HepG2 (cell line): ENCODE measurements around the gene PNPLA2. TPM values are rescaled to one million over a fixed set of nuclear protein-coding genes. Genes with fewer than 3 reads are reported as not detected.

Source experiments
- KMT2A ChIP-seq: sonication (generic); formaldehyde crosslinking; IDR thresholded peaks from 2 replicates; pipeline ENCODE4 v1.4.0; 2020; ENCODE audit warnings: missing genetic modification reagents
- NONO ChIP-seq, 2 experiments: fragments of 450-650 bp in 1 of 2; sonication (generic) in 1 of 2; formaldehyde crosslinking in 1 of 2; IDR thresholded peaks in 1 of 2; conservative IDR thresholded peaks in 1 of 2; 2 replicates each; pipeline versions ENCODE4 v1.6.1 to v1.8.0; 2017 to 2022; ENCODE audit warnings: mild to moderate bottlenecking in 1 of 2, missing genetic modification reagents in 1 of 2, moderate library complexity in 1 of 2
- PAX8 ChIP-seq: sonication (generic); formaldehyde crosslinking; IDR thresholded peaks from 2 replicates; pipeline ENCODE4 v1.8.0; 2022; ENCODE audit warnings: mild to moderate bottlenecking, missing genetic modification reagents, borderline replicate concordance
- POLR2AphosphoS5 ChIP-seq: IDR thresholded peaks from 2 replicates; pipeline ENCODE4 v1.6.1; 2012; ENCODE audit warnings: low read depth, low read length
- SIX4 ChIP-seq: sonication (generic); formaldehyde crosslinking; IDR thresholded peaks from 2 replicates; pipeline ENCODE4 v1.4.0; 2020; ENCODE audit warnings: missing genetic modification reagents
- THAP11 ChIP-seq: IDR thresholded peaks from 2 replicates; pipeline ENCODE4 v1.6.1; 2016; ENCODE audit warnings: missing biosample characterization, missing genetic modification reagents
- UBTF ChIP-seq: sonication (generic); formaldehyde crosslinking; IDR thresholded peaks from 2 replicates; pipeline ENCODE4 v1.4.0; 2020; ENCODE audit warnings: mild to moderate bottlenecking, missing genetic modification reagents
- ZBTB14 ChIP-seq: sonication (generic); formaldehyde crosslinking; IDR thresholded peaks from 2 replicates; pipeline ENCODE4 v1.4.0; 2020; ENCODE audit warnings: missing genetic modification reagents
- ZFP36L1 ChIP-seq: sonication (generic); formaldehyde crosslinking; IDR thresholded peaks from 2 replicates; pipeline ENCODE4 v1.8.0; 2022; ENCODE audit warnings: mild to moderate bottlenecking, missing genetic modification reagents, moderate library complexity
- ZFP91 ChIP-seq: sonication (generic); formaldehyde crosslinking; IDR thresholded peaks from 2 replicates; pipeline ENCODE4 v1.9.0; 2022; ENCODE audit warnings: missing genetic modification reagents, mild to moderate bottlenecking, borderline replicate concordance
- ZNF180 ChIP-seq: sonication (generic); formaldehyde crosslinking; IDR thresholded peaks from 2 replicates; pipeline ENCODE4 v1.4.0; 2020; ENCODE audit warnings: low read depth, missing genetic modification reagents, borderline replicate concordance
- ZNF343 ChIP-seq: sonication (generic); formaldehyde crosslinking; IDR thresholded peaks from 2 replicates; pipeline ENCODE4 v1.4.0; 2020; ENCODE audit warnings: mild to moderate bottlenecking, missing genetic modification reagents
- ZNF572 ChIP-seq: sonication (generic); formaldehyde crosslinking; IDR thresholded peaks from 2 replicates; pipeline ENCODE4 v1.5.1; 2020; ENCODE audit warnings: mild to moderate bottlenecking, missing genetic modification reagents
- ZSCAN22 ChIP-seq: sonication (generic); formaldehyde crosslinking; IDR thresholded peaks from 2 replicates; pipeline ENCODE4 v1.4.0; 2020; ENCODE audit warnings: mild to moderate bottlenecking, missing genetic modification reagents
- polyA plus RNA-seq, 8 experiments: library from polyadenylated mRNA; depleted of rRNA in 3 of 8; stranded (reverse) in 7 of 8; unstranded in 1 of 8; fragments of >200 nt; fragmentation: Illumina TruSeq in 4 of 8; extraction: Trizol in 4 of 8; gene quantifications; 2 replicates each; pipeline versions ENCODE4 v1.2.1 to v1.2.3, GENCODE V29; 2011 to 2016; ENCODE audit warnings: low read depth in 4 of 8, missing spikeins in 1 of 8, mixed read lengths in 1 of 8; ENCODE audit not compliant: insufficient read depth in 1 of 8
- total RNA-seq, 5 experiments: library from RNA; depleted of rRNA; stranded (reverse); fragments of >200 nt; fragmentation: Illumina TruSeq; extraction: Trizol; gene quantifications; 2 replicates each; pipeline ENCODE4 v1.2.3, GENCODE V29; 2016; ENCODE audit warnings: low read depth in 1 of 5
- TF ChIP-seq, protein P1 (sequence below): sonication (generic); formaldehyde crosslinking; IDR thresholded peaks from 2 replicates; pipeline ENCODE4 v1.4.0; 2020; ENCODE audit warnings: mild to moderate bottlenecking, missing genetic modification reagents
- TF ChIP-seq, protein P2 (sequence below): sonication (generic); formaldehyde crosslinking; IDR thresholded peaks from 2 replicates; pipeline ENCODE4 v1.5.1; 2020; ENCODE audit warnings: mild to moderate bottlenecking, missing genetic modification reagents
- TF ChIP-seq, protein P3 (sequence below): sonication (generic); formaldehyde crosslinking; conservative IDR thresholded peaks from 2 replicates; pipeline ENCODE4 v1.4.0; 2020; ENCODE audit warnings: missing genetic modification reagents

Gene PNPLA2
- total and polyA plus RNA-seq, 2 of the 13 experiments (the other 11 are each of a cell fraction or from before 2014, with no cell fraction given), result 10.5 to 43.2 TPM

DNA sequence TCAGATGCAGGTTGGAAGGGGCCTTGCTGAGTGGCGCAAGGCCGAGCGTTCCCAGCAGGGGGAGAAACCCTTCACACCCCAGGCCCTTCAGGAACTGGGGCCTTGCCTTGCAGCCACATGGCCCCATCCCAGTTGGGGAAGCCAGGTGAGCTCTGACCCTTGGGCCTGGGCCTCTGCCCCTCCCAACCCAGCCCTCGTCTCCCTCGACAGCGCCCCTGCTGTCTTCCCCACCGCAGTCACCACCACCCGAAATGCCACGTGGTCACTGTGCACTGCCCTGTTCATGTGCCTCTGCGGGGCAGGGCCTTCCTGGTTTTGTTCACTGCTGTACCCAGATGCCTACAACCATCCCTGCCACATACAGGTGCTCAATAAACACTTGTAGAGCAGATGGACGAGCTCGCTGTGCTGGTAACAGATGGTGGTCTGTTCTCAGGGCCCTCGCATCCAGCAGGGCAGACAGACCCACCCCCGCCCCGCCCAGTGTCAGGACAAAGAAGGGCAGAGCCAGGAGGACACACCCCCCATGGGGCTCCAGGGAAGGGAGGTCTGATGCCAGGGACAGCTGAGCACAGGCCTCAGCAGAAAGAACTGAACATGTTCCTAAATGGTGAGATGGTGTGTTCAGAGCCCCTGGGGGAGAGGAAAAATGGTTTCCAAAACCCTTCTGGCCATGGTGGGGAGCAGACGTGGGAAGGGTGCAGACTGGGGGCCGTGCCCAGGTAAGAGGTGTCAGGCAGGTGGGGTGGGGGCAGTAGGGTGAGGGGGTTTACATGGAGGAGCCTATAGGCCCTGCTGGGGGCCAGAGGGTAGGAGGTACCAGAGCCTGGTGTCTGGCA lies 19.9 kb downstream of the PNPLA2 start (continued):
- TF ChIP-seq ZFP91 (CRISPR knock-in tag), result peak; percentile 42; the same call in 1 of the 2 replicates
- TF ChIP-seq, protein P1, sequence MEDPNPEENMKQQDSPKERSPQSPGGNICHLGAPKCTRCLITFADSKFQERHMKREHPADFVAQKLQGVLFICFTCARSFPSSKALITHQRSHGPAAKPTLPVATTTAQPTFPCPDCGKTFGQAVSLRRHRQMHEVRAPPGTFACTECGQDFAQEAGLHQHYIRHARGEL (CRISPR knock-in tag), result no peak
- TF ChIP-seq THAP11, result peak; percentile 76
- no peak for TF ChIP-seq PAX8 (CRISPR knock-in tag)
- peak; percentile 55; the same call in 1 of the 2 replicates for TF ChIP-seq KMT2A
- TF ChIP-seq ZBTB14, result no peak; the same call in 1 of the 2 replicates
- TF ChIP-seq ZSCAN22 (CRISPR knock-in tag), result no peak
- no peak for TF ChIP-seq ZFP36L1 (CRISPR knock-in tag)
- TF ChIP-seq POLR2AphosphoS5, result 0 out of 2 replicates have a peak, but pooled peaks have one; percentile 47
- no peak for TF ChIP-seq ZNF180 (CRISPR knock-in tag)
- TF ChIP-seq, protein P2, sequence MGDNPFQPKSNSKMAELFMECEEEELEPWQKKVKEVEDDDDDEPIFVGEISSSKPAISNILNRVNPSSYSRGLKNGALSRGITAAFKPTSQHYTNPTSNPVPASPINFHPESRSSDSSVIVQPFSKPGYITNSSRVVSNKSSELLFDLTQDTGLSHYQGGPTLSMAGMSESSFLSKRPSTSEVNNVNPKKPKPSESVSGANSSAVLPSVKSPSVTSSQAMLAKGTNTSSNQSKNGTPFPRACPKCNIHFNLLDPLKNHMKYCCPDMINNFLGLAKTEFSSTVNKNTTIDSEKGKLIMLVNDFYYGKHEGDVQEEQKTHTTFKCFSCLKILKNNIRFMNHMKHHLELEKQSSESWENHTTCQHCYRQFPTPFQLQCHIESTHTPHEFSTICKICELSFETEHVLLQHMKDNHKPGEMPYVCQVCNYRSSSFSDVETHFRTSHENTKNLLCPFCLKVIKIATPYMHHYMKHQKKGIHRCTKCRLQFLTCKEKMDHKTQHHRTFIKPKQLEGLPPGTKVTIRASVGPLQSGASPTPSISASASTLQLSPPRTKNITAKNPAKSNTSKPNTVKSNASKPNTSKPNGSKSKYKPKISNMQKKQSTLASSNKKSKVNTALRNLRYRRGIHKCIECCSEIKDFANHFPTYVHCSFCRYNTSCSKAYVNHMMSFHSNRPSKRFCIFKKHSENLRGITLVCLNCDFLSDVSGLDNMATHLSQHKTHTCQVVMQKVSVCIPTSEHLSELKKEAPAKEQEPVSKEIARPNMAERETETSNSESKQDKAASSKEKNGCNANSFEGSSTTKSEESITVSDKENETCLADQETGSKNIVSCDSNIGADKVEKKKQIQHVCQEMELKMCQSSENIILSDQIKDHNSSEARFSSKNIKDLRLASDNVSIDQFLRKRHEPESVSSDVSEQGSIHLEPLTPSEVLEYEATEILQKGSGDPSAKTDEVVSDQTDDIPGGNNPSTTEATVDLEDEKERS (CRISPR knock-in tag), result 0 out of 2 replicates have a peak, but pooled peaks have one; percentile 82
- TF ChIP-seq, protein P3, sequence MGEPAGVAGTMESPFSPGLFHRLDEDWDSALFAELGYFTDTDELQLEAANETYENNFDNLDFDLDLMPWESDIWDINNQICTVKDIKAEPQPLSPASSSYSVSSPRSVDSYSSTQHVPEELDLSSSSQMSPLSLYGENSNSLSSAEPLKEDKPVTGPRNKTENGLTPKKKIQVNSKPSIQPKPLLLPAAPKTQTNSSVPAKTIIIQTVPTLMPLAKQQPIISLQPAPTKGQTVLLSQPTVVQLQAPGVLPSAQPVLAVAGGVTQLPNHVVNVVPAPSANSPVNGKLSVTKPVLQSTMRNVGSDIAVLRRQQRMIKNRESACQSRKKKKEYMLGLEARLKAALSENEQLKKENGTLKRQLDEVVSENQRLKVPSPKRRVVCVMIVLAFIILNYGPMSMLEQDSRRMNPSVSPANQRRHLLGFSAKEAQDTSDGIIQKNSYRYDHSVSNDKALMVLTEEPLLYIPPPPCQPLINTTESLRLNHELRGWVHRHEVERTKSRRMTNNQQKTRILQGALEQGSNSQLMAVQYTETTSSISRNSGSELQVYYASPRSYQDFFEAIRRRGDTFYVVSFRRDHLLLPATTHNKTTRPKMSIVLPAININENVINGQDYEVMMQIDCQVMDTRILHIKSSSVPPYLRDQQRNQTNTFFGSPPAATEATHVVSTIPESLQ, result no peak
- no peak for TF ChIP-seq SIX4
- TF ChIP-seq NONO (IDR thresholded peaks at IDR 0.05), result no peak
- TF ChIP-seq NONO (CRISPR knock-in tag; conservative IDR thresholded peaks at IDR 0.05), result peak; percentile 92
- TF ChIP-seq UBTF (CRISPR knock-in tag), result peak; percentile 66
- TF ChIP-seq ZNF343 (CRISPR knock-in tag), result no peak
- 0 out of 2 replicates have a peak, but pooled peaks have one; percentile 63 for TF ChIP-seq ZNF572 (CRISPR knock-in tag)
